Ishikawa (cell line): ENCODE measurements around the gene ACKR4.

ENCODE experiments used
- CEBPB ChIP-seq: IDR thresholded peaks from 2 replicates; pipeline ENCODE4 v1.6.1; 2012
- CREB1 ChIP-seq: IDR thresholded peaks from 2 replicates; pipeline ENCODE4 v1.6.1; 2012; ENCODE audit warnings: low read depth
- EGR1 ChIP-seq: IDR thresholded peaks from 2 replicates; pipeline ENCODE4 v1.6.1; 2012
- EP300 ChIP-seq: IDR thresholded peaks from 2 replicates; pipeline ENCODE4 v1.6.1; 2012; ENCODE audit warnings: borderline replicate concordance
- FOXM1 ChIP-seq: IDR thresholded peaks from 2 replicates; pipeline ENCODE4 v1.6.1; 2012; ENCODE audit warnings: low read depth, borderline replicate concordance
- MAX ChIP-seq: IDR thresholded peaks from 2 replicates; pipeline ENCODE4 v1.6.1; 2012
- NFIC ChIP-seq: IDR thresholded peaks from 2 replicates; pipeline ENCODE4 v1.6.1; 2012
- RAD21 ChIP-seq: IDR thresholded peaks from 2 replicates; pipeline ENCODE4 v1.6.1; 2012; ENCODE audit warnings: low read depth
- REST ChIP-seq: IDR thresholded peaks from 2 replicates; pipeline ENCODE4 v1.6.1; 2012; ENCODE audit warnings: low read depth, mild to moderate bottlenecking
- TAF1 ChIP-seq: IDR thresholded peaks from 2 replicates; pipeline ENCODE4 v1.6.1; 2012; ENCODE audit warnings: low read depth, mild to moderate bottlenecking
- TCF12 ChIP-seq: IDR thresholded peaks from 2 replicates; pipeline ENCODE4 v1.6.1; 2012; ENCODE audit warnings: low read depth
- TEAD4 ChIP-seq: IDR thresholded peaks from 2 replicates; pipeline ENCODE4 v1.6.1; 2012
- USF1 ChIP-seq: IDR thresholded peaks from 2 replicates; pipeline ENCODE4 v1.6.1; 2012
- YY1 ChIP-seq: IDR thresholded peaks from 2 replicates; pipeline ENCODE4 v1.6.1; 2012; ENCODE audit warnings: low read depth
- ZBTB7A ChIP-seq: IDR thresholded peaks from 2 replicates; pipeline ENCODE4 v1.6.1; 2012; ENCODE audit warnings: low read depth

Gene ACKR4

GRCh38 chr3:132638706-132639105 is 41.6 kb downstream of the ACKR4 start:
- TF ChIP-seq NFIC (no peak), ZBTB7A (no peak), USF1 (no peak), RAD21 (no peak), TCF12 (no peak)

- TF ChIP-seq MAX = no peak
- TF ChIP-seq TAF1 = no peak
- TF ChIP-seq RAD21 = peak; percentile 68
- TF ChIP-seq NFIC = no peak
- no peak for TF ChIP-seq ZBTB7A
Measured at GRCh38 chr3:132641837-132642538, 44.9 kb downstream of the ACKR4 start.

- TF ChIP-seq FOXM1 (no peak), EGR1 (no peak), TEAD4 (no peak), NFIC (no peak), TAF1 (no peak), EP300 (no peak), REST (no peak), YY1 (no peak)
Measured at GRCh38 chr3:132642539-132642847, 45.4 kb downstream of the ACKR4 start.

- no peak for TF ChIP-seq ZBTB7A
- no peak for TF ChIP-seq EGR1
- no peak for TF ChIP-seq CREB1
- TF ChIP-seq RAD21 = no peak
- no peak for TF ChIP-seq CEBPB
- TF ChIP-seq TAF1 = no peak
- no peak for TF ChIP-seq FOXM1
- no peak for TF ChIP-seq TEAD4
- TF ChIP-seq TCF12 = no peak
- TF ChIP-seq NFIC = no peak
- no peak for TF ChIP-seq MAX
- TF ChIP-seq YY1 = no peak
- no peak for TF ChIP-seq EP300
- no peak for TF ChIP-seq USF1
Measured at GRCh38 chr3:132643366-132643765, 46.3 kb downstream of the ACKR4 start.

- no peak for TF ChIP-seq USF1
- TF ChIP-seq EGR1 = no peak
- TF ChIP-seq RAD21 = no peak
- TF ChIP-seq TAF1 = no peak
- TF ChIP-seq YY1 = no peak
- no peak for TF ChIP-seq REST
- TF ChIP-seq CEBPB = no peak
- no peak for TF ChIP-seq ZBTB7A
- TF ChIP-seq TCF12 = no peak
- no peak for TF ChIP-seq CREB1
- no peak for TF ChIP-seq EP300
- no peak for TF ChIP-seq NFIC
- no peak for TF ChIP-seq FOXM1
- no peak for TF ChIP-seq MAX
Measured at GRCh38 chr3:132645058-132645457, 48.0 kb downstream of the ACKR4 start.

- TF ChIP-seq NFIC (no peak), MAX (no peak)
Measured at GRCh38 chr3:132650153-132650552, 53.1 kb downstream of the ACKR4 start.
